Umbilical cord (tissue), 2 donors: ENCODE measurements around the gene PDZK1. TPM values are rescaled to one million over a fixed set of nuclear protein-coding genes. Genes with fewer than 3 reads are reported as not detected.
"Not testable (repeated sequence)": the region's sequence is repeated elsewhere in the genome, so short reads cannot be mapped to it uniquely, and the experiment has no call there.

ENCODE experiments used
- DNase-seq: peaks from one replicate; pipeline ENCODE4 v3.0.0-alpha.2; 2015; ENCODE audit warnings: low spot score
- total RNA-seq: library from RNA; depleted of rRNA; stranded (reverse); fragments of >200 nt; gene quantifications from one replicate; pipeline ENCODE4 v1.2.3, GENCODE V29; 2014; ENCODE audit warnings: low replicate concordance; ENCODE audit not compliant: insufficient read depth

PDZK1 gene
- total RNA-seq, 1 donor from 2014 or later: 16.6 TPM

GRCh38 chr1:145710291-145711027, 3.3 kb upstream of the PDZK1 start:
- DNase-seq: no peak

GRCh38 chr1:145708063-145708462, 895 bp upstream of the PDZK1 start:
- no peak for DNase-seq

GRCh38 chr1:145706086-145706664, 993 bp downstream of the PDZK1 start:
- DNase-seq: no peak

GRCh38 chr1:145705622-145706021, 1.5 kb downstream of the PDZK1 start:
- no peak for DNase-seq

GRCh38 chr1:145702826-145703225, 4.3 kb downstream of the PDZK1 start:
- DNase-seq: no peak

GRCh38 chr1:145702052-145702451, 5.1 kb downstream of the PDZK1 start:
- DNase-seq: no peak

GRCh38 chr1:145701306-145701862, 5.8 kb downstream of the PDZK1 start:
- DNase-seq: no peak

- no peak for DNase-seq
Observed at GRCh38 chr1:145696630-145696960, 10.6 kb downstream of the PDZK1 start.

GRCh38 chr1:145695821-145696629, 11.1 kb downstream of the PDZK1 start:
- no peak for DNase-seq

GRCh38 chr1:145692785-145693443, 14.3 kb downstream of the PDZK1 start:
- no peak for DNase-seq

GRCh38 chr1:145690587-145691558, 16.3 kb downstream of the PDZK1 start:
- peak; percentile 26 for DNase-seq

GRCh38 chr1:145689922-145690321, 17.2 kb downstream of the PDZK1 start:
- no peak for DNase-seq

GRCh38 chr1:145688924-145689323, 18.2 kb downstream of the PDZK1 start:
- no peak for DNase-seq

- DNase-seq: no peak
Observed at GRCh38 chr1:145688328-145688727, 18.8 kb downstream of the PDZK1 start.

- DNase-seq: not testable (repeated sequence)
Observed at GRCh38 chr1:145686078-145686477, 21.1 kb downstream of the PDZK1 start.

- not testable (repeated sequence) for DNase-seq
Observed at GRCh38 chr1:145684858-145685257, 22.3 kb downstream of the PDZK1 start.

- not testable (repeated sequence) for DNase-seq
Observed at GRCh38 chr1:145673217-145673616, 34.0 kb downstream of the PDZK1 start.

GRCh38 chr1:145670995-145671745, 36.0 kb downstream of the PDZK1 start:
- DNase-seq: not testable (repeated sequence)

- not testable (repeated sequence) for DNase-seq
Observed at GRCh38 chr1:145665015-145665414, 42.2 kb downstream of the PDZK1 start.

- DNase-seq: not testable (repeated sequence)
Observed at GRCh38 chr1:145662502-145662901, 44.7 kb downstream of the PDZK1 start.
